ENCODE data around the gene MARCHF9.

DNA sequence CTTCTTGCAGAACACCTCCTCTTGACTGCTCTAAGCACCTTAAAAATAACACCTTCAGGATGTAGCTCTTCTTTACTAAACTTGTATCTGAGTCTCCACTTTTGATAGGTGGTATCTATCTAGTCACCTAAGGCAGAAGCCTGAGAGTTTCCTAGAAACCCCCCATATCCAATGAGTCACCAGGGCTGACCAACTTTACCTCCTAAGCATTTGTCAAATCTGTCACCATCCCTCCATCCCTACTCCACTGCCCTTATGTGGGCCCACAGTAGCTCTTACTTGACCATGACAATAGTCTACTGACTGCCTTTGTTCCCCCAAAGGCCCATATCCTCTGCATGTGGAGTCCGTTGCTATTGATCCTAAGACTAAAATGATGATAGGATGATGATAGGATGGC lies 47.7 kb downstream of the MARCHF9 start:
- TF ChIP-seq GATA2 (IDR thresholded peaks at IDR 0.05; ENCODE audit: low read depth, low read length) (no peak), GATA3 (IDR thresholded peaks at IDR 0.05; ENCODE audit: low read depth, low read length) (no peak)
